C4-2B (cell line): ENCODE results near the gene EGFL8.
A peak's percentile ranks its signal among the peaks of the same experiment; 100 is the strongest.
"Not testable (repeated sequence)": the region's sequence is repeated elsewhere in the genome, so short reads cannot be mapped to it uniquely, and the experiment has no call there.

Experiments
- H3K27ac ChIP-seq: fragments of 450-650 bp; 2 replicates; pipeline ENCODE4 v1.5.1; 2017
- CTCF ChIP-seq: fragments of 450-650 bp; conservative IDR thresholded peaks from 2 replicates; pipeline ENCODE4 v1.5.1; 2017; ENCODE audit warnings: mild to moderate bottlenecking
- ZFX ChIP-seq: fragments of 450-650 bp; IDR thresholded peaks from 2 replicates; pipeline ENCODE4 v1.6.1; 2017

Gene EGFL8

DNA sequence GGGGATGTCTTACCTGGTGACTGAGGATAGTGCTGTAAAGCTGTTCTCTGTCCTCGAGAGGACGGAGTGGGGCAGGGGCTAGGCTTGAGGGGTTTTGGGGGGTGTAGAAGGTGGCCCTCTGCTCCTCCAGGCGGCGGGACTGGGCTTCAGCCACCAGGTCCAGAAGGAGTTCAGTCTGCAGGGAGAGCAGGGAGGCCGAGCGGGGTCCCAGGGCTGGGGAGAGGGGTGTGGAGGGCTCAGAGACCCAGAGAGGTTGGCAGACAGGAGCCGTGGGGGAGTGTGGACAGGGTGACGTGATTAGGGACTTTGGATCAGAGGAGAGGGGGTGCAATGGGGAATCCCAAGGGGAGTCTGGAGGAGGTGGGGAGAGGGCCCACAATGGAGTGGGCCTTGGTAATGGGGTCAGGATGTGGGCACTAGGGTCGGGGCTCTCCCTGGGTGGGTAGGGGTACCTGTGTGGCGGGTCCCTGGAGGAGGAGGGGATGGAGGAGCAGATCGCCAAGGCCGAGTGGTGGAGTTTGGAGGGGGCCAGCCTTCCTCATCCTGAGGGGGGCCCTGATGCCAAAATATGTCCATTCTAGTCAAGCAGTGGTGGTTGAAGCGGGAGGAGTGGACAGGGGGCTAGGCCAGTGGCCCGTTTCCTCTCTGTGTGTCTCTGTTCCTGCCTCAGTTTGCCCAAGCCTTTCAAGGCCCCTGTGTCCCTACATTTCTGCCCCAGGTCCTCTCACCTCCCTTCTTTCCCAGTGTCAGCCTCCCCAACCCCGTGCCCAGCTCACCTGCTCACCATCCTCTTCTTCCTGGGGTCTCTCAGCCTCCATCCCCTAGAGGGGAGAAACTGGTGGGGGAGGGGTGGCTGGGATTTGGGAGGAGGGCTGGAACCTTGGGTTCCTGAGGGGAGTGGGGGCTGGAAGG is 27.6 kb downstream of the EGFL8 start:
- TF ChIP-seq CTCF, result no peak
- no peak for TF ChIP-seq ZFX

GRCh38 chr6:32192608-32193039 is 28.2 kb downstream of the EGFL8 start, which contains the start of gene GPSM3:
GPSM3 (minus strand) TSS chr6:32192643; CDS start chr6:32192513, 130 bp downstream.
- H3K27ac ChIP-seq, result no peak within 1 kb of the TSS
- TF ChIP-seq ZFX (no peak), CTCF (no peak)

More for the DNA sequence above, 27.6 kb downstream of the EGFL8 start:
- H3K27ac ChIP-seq, result no peak overlapping the region

GRCh38 chr6:32193096-32193495 is 28.7 kb downstream of the EGFL8 start:
- H3K27ac ChIP-seq, result not testable (repeated sequence)

DNA sequence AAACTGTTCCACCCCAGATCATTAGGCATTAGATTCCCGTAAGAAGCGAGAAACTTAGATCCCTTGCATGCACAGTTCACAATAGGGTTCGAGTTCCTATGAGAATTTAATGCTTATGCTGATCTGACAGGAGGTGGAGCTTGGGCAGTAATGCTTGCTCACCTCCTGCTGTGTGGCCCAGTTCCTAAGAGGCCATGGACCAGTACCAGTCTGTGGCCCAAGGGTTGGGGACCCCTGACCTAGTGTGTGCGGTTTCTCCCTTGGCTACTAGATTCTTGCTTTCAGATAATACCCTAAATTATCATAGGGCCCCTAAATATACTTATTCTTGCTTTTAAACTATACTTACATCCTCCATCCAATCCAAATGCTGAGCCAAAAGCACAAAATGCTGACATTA is 30.0 kb downstream of the EGFL8 start:
- H3K27ac ChIP-seq, result no peak overlapping the region

GRCh38 chr6:32194825-32195651 is 30.6 kb downstream of the EGFL8 start:
- TF ChIP-seq ZFX (no peak), CTCF (peak; percentile 80)
- peak overlapping the region; percentile 97 for H3K27ac ChIP-seq

More for the DNA sequence above, 30.0 kb downstream of the EGFL8 start:
- TF ChIP-seq ZFX (no peak), CTCF (no peak)

GRCh38 chr6:32195652-32195901 is 31.2 kb downstream of the EGFL8 start:
- no peak for TF ChIP-seq ZFX
- no peak for TF ChIP-seq CTCF
- H3K27ac ChIP-seq, result peak overlapping the region; percentile 97

GRCh38 chr6:32195902-32196681 is 31.7 kb downstream of the EGFL8 start:
- H3K27ac ChIP-seq, result peak overlapping the region; percentile 97
- peak; percentile 79; the same call in 1 of the 2 replicates for TF ChIP-seq ZFX
- no peak for TF ChIP-seq CTCF
